Lung (tissue), 12 donors: ENCODE data around the gene CCNL2. TPM values are rescaled to one million over a fixed set of nuclear protein-coding genes. Genes with fewer than 3 reads are reported as not detected.
A peak's percentile ranks its signal among the peaks of the same experiment; 100 is the strongest.

ENCODE experiments used
- ATAC-seq: fragments of 200-7000 bp; cut with Tn5 transposase; one replicate; pipeline ENCODE4 v1.9.1; 2020; ENCODE audit warnings: moderate number of reproducible peaks; ENCODE audit not compliant: insufficient read depth, low FRiP score
- DNase-seq, 3 donors: peaks; one replicate each; pipeline ENCODE4 v3.0.0-alpha.2; 2013 to 2017
- H3K27ac ChIP-seq, 2 donors: one replicate each; pipeline ENCODE4 v1.5.1; 2013; ENCODE audit warnings: mild to moderate bottlenecking in 2 of 2, moderate library complexity in 2 of 2, control low read depth in 1 of 2, inconsistent platforms in 1 of 2, low read depth in 1 of 2, low read length in 1 of 2
- H3K27me3 ChIP-seq, 3 donors: one replicate each; pipeline ENCODE4 v1.5.1; 2013; ENCODE audit warnings: low read length in 2 of 3; ENCODE audit not compliant: control insufficient read depth in 3 of 3, insufficient read depth in 3 of 3
- H3K36me3 ChIP-seq, 4 donors: one replicate each; pipeline ENCODE4 v1.5.1; 2013; ENCODE audit warnings: low read length in 4 of 4, mild to moderate bottlenecking in 1 of 4, moderate library complexity in 1 of 4; ENCODE audit not compliant: control insufficient read depth in 4 of 4, insufficient read depth in 4 of 4
- H3K4me1 ChIP-seq, 5 donors: one replicate each; pipeline ENCODE4 v1.5.1; 2013; ENCODE audit warnings: low read length in 5 of 5, mild to moderate bottlenecking in 2 of 5, moderate library complexity in 1 of 5; ENCODE audit not compliant: control insufficient read depth in 5 of 5, insufficient read depth in 5 of 5
- H3K4me3 ChIP-seq: one replicate; pipeline ENCODE4 v1.5.1; 2013; ENCODE audit warnings: mild to moderate bottlenecking, control low read depth, moderate library complexity
- H3K9ac ChIP-seq, 2 donors: one replicate each; pipeline ENCODE4 v1.5.1; 2013; ENCODE audit warnings: low read length in 2 of 2, control low read depth in 1 of 2; ENCODE audit not compliant: insufficient read depth in 1 of 2
- H3K9me3 ChIP-seq, 4 donors: one replicate each; pipeline ENCODE4 v1.5.1; 2013; ENCODE audit warnings: low read length in 3 of 4, mild to moderate bottlenecking in 1 of 4, moderate library complexity in 1 of 4; ENCODE audit not compliant: control insufficient read depth in 4 of 4, insufficient read depth in 3 of 4
- CTCF ChIP-seq: IDR thresholded peaks from 2 replicates; pipeline ENCODE4 v1.5.1; 2012; ENCODE audit warnings: mild to moderate bottlenecking; ENCODE audit errors: control extremely low read depth, extremely low read depth
- WGBS, 2 donors: extraction: QIAGEN DNeasy Blood & Tissue Kit; methylation state at CpG; one replicate each; pipeline ENCODE4 v1.1.7; 2013; 5-methylcytosine and 5-hydroxymethylcytosine counted together
- polyA plus RNA-seq, 2 donors: library from polyadenylated mRNA; stranded (reverse); fragments of 200-250 nt; gene quantifications; one replicate each; pipeline ENCODE4 v1.2.1, GENCODE V29; 2013
- total RNA-seq, 2 donors: library from RNA; depleted of rRNA in 1 of 2; stranded (reverse); fragments of >200 nt in 1 of 2; gene quantifications; one replicate each; pipeline ENCODE4 v1.2.1, GENCODE V29; 2014 to 2021
- donor health status: control.
- donor health status: control.
- donor health status: Bipolar disorder and iron deficiency.
- donor health status: healthy.
- donor health status: DM: yes; HTN: yes; CAD: no.

The CCNL2 gene
- total and polyA plus RNA-seq, 4 donors = 97.9 to 385 (median 193) TPM

- no peak overlapping the region for H3K9ac ChIP-seq
- no peak for TF ChIP-seq CTCF
- H3K27ac ChIP-seq = peak overlapping the region; percentile 79 to 84
- 42 to 53% methylated on average over 34 of the region's 34 CpGs for WGBS, 2 donors
- peaks cover 0 to 72% (median 52%) of the 10 kb centered on the region in 5 donors for H3K4me1 ChIP-seq
- no peaks in the 10 kb centered on the region for H3K9me3 ChIP-seq
- no peak overlapping the region for H3K4me3 ChIP-seq
- no peaks in the 10 kb centered on the region for H3K36me3 ChIP-seq
- peak; percentile 63 to 78 (median 75) for DNase-seq
- H3K27me3 ChIP-seq = no peaks in the 10 kb centered on the region
- ATAC-seq = peak; percentile 59
Observed at GRCh38 chr1:1432951-1433803, 34.0 kb upstream of the CCNL2 start.

- Histone ChIP-seq H3K9ac (no peak overlapping the region), H3K27ac (peak overlapping the region; percentile 69 to 84)
- ATAC-seq = no peak
Observed at GRCh38 chr1:1432274-1432950, 33.3 kb upstream of the CCNL2 start.

GRCh38 chr1:1431845-1432273 lies 32.7 kb upstream of the CCNL2 start:
- peak; percentile 20 for ATAC-seq
- H3K27me3 ChIP-seq = no peaks in the 10 kb centered on the region
- no peak for TF ChIP-seq CTCF
- no peaks in the 10 kb centered on the region for H3K9me3 ChIP-seq
- no peaks in the 10 kb centered on the region for H3K36me3 ChIP-seq
- peaks cover 0 to 72% (median 48%) of the 10 kb centered on the region in 5 donors for H3K4me1 ChIP-seq
- no peak overlapping the region for H3K4me3 ChIP-seq
- no peak for DNase-seq
- peak overlapping the region; percentile 69 to 84 for H3K27ac ChIP-seq
- WGBS, 2 donors = 46 to 63% methylated on average over 5 of the region's 5 CpGs
- no peak overlapping the region for H3K9ac ChIP-seq

More at GRCh38 chr1:1432274-1432950, 33.3 kb upstream of the CCNL2 start:
- no peak for TF ChIP-seq CTCF
- Histone ChIP-seq H3K27me3 (no peaks in the 10 kb centered on the region), H3K9me3 (no peaks in the 10 kb centered on the region), H3K4me3 (no peak overlapping the region), H3K4me1 (peaks cover 0 to 72% (median 52%) of the 10 kb centered on the region in 5 donors), H3K36me3 (no peaks in the 10 kb centered on the region)
- WGBS, 2 donors = 64 to 78% methylated on average over 28 of the region's 28 CpGs
- DNase-seq = no peak
